HepG2 (cell line): ENCODE measurements around the gene IFT172. TPM values are rescaled to one million over a fixed set of nuclear protein-coding genes. Genes with fewer than 3 reads are reported as not detected.

ENCODE experiments used
- AGO1 ChIP-seq: fragments of 200-400 bp; formaldehyde crosslinking; IDR thresholded peaks from 2 replicates; pipeline ENCODE4 v1.6.1; 2017; ENCODE audit warnings: mild to moderate bottlenecking, low read depth, low read length, moderate library complexity; ENCODE audit not compliant: poor library complexity, severe bottlenecking
- CCDC6 ChIP-seq: sonication (generic); formaldehyde crosslinking; IDR thresholded peaks from 2 replicates; pipeline ENCODE4 v1.8.1; 2022; ENCODE audit warnings: mild to moderate bottlenecking, missing genetic modification reagents, moderate library complexity
- DMTF1 ChIP-seq: sonication (generic); formaldehyde crosslinking; IDR thresholded peaks from 2 replicates; pipeline ENCODE4 v1.4.0; 2020; ENCODE audit warnings: mild to moderate bottlenecking, missing genetic modification reagents
- FLYWCH1 ChIP-seq: sonication (generic); formaldehyde crosslinking; IDR thresholded peaks from 2 replicates; pipeline ENCODE4 v1.8.1; 2023; ENCODE audit warnings: mild to moderate bottlenecking, missing genetic modification reagents
- GZF1 ChIP-seq: sonication (generic); formaldehyde crosslinking; IDR thresholded peaks from 2 replicates; pipeline ENCODE4 v1.5.1; 2020; ENCODE audit warnings: mild to moderate bottlenecking, missing genetic modification reagents
- HNRNPLL ChIP-seq: fragments of 200-400 bp; formaldehyde crosslinking; IDR thresholded peaks from 2 replicates; pipeline ENCODE4 v1.6.1; 2017; ENCODE audit warnings: mild to moderate bottlenecking, low read depth, low read length; ENCODE audit not compliant: poor library complexity, severe bottlenecking
- ISX ChIP-seq: sonication (generic); formaldehyde crosslinking; conservative IDR thresholded peaks from 2 replicates; pipeline ENCODE4 v1.5.0; 2020; ENCODE audit warnings: missing genetic modification reagents
- NR0B2 ChIP-seq: sonication (generic); formaldehyde crosslinking; IDR thresholded peaks from 2 replicates; pipeline ENCODE4 v1.4.0; 2020; ENCODE audit warnings: mild to moderate bottlenecking, missing genetic modification reagents
- TGIF2 ChIP-seq: IDR thresholded peaks from 2 replicates; pipeline ENCODE4 v1.6.1; 2016; ENCODE audit warnings: control low read depth, missing compliant biosample characterization
- THAP8 ChIP-seq: sonication (generic); formaldehyde crosslinking; IDR thresholded peaks from 2 replicates; pipeline ENCODE4 v1.5.1; 2020; ENCODE audit warnings: missing genetic modification reagents, mild to moderate bottlenecking, borderline replicate concordance
- ZBTB21 ChIP-seq: sonication (generic); formaldehyde crosslinking; IDR thresholded peaks from 2 replicates; pipeline ENCODE4 v1.4.0; 2020; ENCODE audit warnings: missing genetic modification reagents
- ZBTB34 ChIP-seq: sonication (generic); formaldehyde crosslinking; IDR thresholded peaks from 2 replicates; pipeline ENCODE4 v1.8.0; 2022; ENCODE audit warnings: mild to moderate bottlenecking, missing genetic modification reagents
- ZBTB46 ChIP-seq: sonication (generic); formaldehyde crosslinking; IDR thresholded peaks from 2 replicates; pipeline ENCODE4 v1.4.0; 2020; ENCODE audit warnings: mild to moderate bottlenecking, missing genetic modification reagents, borderline replicate concordance
- ZNF121 ChIP-seq: sonication (generic); formaldehyde crosslinking; IDR thresholded peaks from 2 replicates; pipeline ENCODE4 v1.5.0; 2020; ENCODE audit warnings: mild to moderate bottlenecking, missing genetic modification reagents
- ZNF616 ChIP-seq: sonication (generic); formaldehyde crosslinking; IDR thresholded peaks from 2 replicates; pipeline ENCODE4 v1.5.0; 2020; ENCODE audit warnings: low read depth, mild to moderate bottlenecking, missing genetic modification reagents
- ZNF704 ChIP-seq: sonication (generic); formaldehyde crosslinking; IDR thresholded peaks from 2 replicates; pipeline ENCODE4 v1.8.1; 2023; ENCODE audit warnings: mild to moderate bottlenecking, inconsistent platforms, moderate library complexity, missing genetic modification reagents, borderline replicate concordance
- ZNF879 ChIP-seq: sonication (generic); formaldehyde crosslinking; IDR thresholded peaks from 2 replicates; pipeline ENCODE4 v1.8.1; 2023; ENCODE audit warnings: missing genetic modification reagents
- polyA plus RNA-seq, 8 experiments: library from polyadenylated mRNA; depleted of rRNA in 3 of 8; stranded (reverse) in 7 of 8; unstranded in 1 of 8; fragments of >200 nt; fragmentation: Illumina TruSeq in 4 of 8; extraction: Trizol in 4 of 8; gene quantifications; 2 replicates each; pipeline versions ENCODE4 v1.2.1 to v1.2.3, GENCODE V29; 2011 to 2016; ENCODE audit warnings: low read depth in 4 of 8, missing spikeins in 1 of 8, mixed read lengths in 1 of 8; ENCODE audit not compliant: insufficient read depth in 1 of 8
- total RNA-seq, 5 experiments: library from RNA; depleted of rRNA; stranded (reverse); fragments of >200 nt; fragmentation: Illumina TruSeq; extraction: Trizol; gene quantifications; 2 replicates each; pipeline ENCODE4 v1.2.3, GENCODE V29; 2016; ENCODE audit warnings: low read depth in 1 of 5

The IFT172 gene
- total and polyA plus RNA-seq, 2 of the 13 experiments (the other 11 are each of a cell fraction or from before 2014, with no cell fraction given), result 21.6 to 35.7 TPM

GRCh38 chr2:27494284-27494943, 4.9 kb upstream of the IFT172 start (continued):
- TF ChIP-seq NR0B2 (CRISPR knock-in tag) (no peak), FLYWCH1 (CRISPR knock-in tag) (no peak), DMTF1 (CRISPR knock-in tag) (no peak), CCDC6 (CRISPR knock-in tag) (no peak), ZBTB21 (CRISPR knock-in tag) (no peak), AGO1 (no peak), HNRNPLL (peak; percentile 32), TGIF2 (no peak), THAP8 (CRISPR knock-in tag) (no peak), ZBTB46 (CRISPR knock-in tag) (no peak; the same call in 1 of the 2 replicates), ZNF121 (CRISPR knock-in tag) (no peak), ISX (CRISPR knock-in tag) (no peak), ZBTB34 (CRISPR knock-in tag) (no peak), ZNF704 (CRISPR knock-in tag) (no peak), ZNF616 (CRISPR knock-in tag) (no peak), GZF1 (CRISPR knock-in tag) (no peak), ZNF879 (CRISPR knock-in tag) (no peak)
